ENCODE results near the gene MYRF. TPM values are rescaled to one million over a fixed set of nuclear protein-coding genes. Genes with fewer than 3 reads are reported as not detected.

The MYRF gene
- total and polyA plus RNA-seq, 2 of the 4 experiments (the other 2 are of a cell fraction) = 1.6 to 10.7 TPM

- in situ Hi-C loops (cut with MboI; ENCODE audit: low sequenced_read_pairs) = no loop called here
- POLR2A ChIA-PET (ENCODE audit: unreplicated experiment) = no interaction called here
- ATAC-seq (ENCODE audit: low read depth) = no peak
Observed at GRCh38 chr11:61782841-61783240, 30.4 kb downstream of the MYRF start.

More at GRCh38 chr11:61782841-61783240, 30.4 kb downstream of the MYRF start:
- Histone ChIP-seq H3K79me1 (ENCODE audit: low read depth in 1 of 2, low read length in 2 of 2) (peaks cover 0 to under 1% of the 10 kb centered on the region in 2 experiments; a peak in 1 of 4 replicates), H4K91ac (ENCODE audit: insufficient read depth, low read depth, low read length) (no peak overlapping the region), H3K18ac (ENCODE audit: low read depth, low read length) (no peak overlapping the region), H3K14ac (replicated peaks; ENCODE audit: low read depth, low read length) (no peak overlapping the region), H2BK120ac (ENCODE audit: low read depth, low read length) (no peak overlapping the region), H3K36me3 (ENCODE audit: control insufficient read depth, insufficient read depth, low read length) (peaks cover 40% of the 10 kb centered on the region), H4K5ac (ENCODE audit: low read depth, low read length) (no peak overlapping the region), H3K27me3 (ENCODE audit: control insufficient read depth, insufficient read depth, low read length) (no peaks in the 10 kb centered on the region), H2BK15ac (ENCODE audit: low read depth, low read length) (no peak overlapping the region), H2AFZ (replicated peaks; ENCODE audit: low read length, poor library complexity) (no peak overlapping the region), H3K4me1 (ENCODE audit: control insufficient read depth, insufficient read depth, low read length) (peaks cover 3% of the 10 kb centered on the region; the same call in 1 of the 2 replicates), H4K20me1 (ENCODE audit: insufficient read depth, low read length) (peaks cover 6% of the 10 kb centered on the region; the same call in 1 of the 2 replicates), H2BK5ac (ENCODE audit: low read depth, low read length, poor library complexity, severe bottlenecking) (no peak overlapping the region), H3K56ac (ENCODE audit: extremely low read depth, insufficient read depth, low read length) (no peak overlapping the region), H3K4me2 (ENCODE audit: low read depth, low read length) (no peak overlapping the region), H3K4ac (ENCODE audit: low read depth, low read length) (no peak overlapping the region), H3K23ac (ENCODE audit: low read depth, low read length) (no peak overlapping the region), H3K9me3 (ENCODE audit: control insufficient read depth, insufficient read depth, low read length) (no peaks in the 10 kb centered on the region), H2AK9ac (replicated peaks; ENCODE audit: low read depth, low read length, poor library complexity) (no peak overlapping the region), H3K27ac (ENCODE audit: insufficient read depth, low read length) (no peak overlapping the region), H3K9me1 (ENCODE audit: insufficient read depth, low read length) (no peaks in the 10 kb centered on the region; the same call in 1 of the 2 replicates), H3K9ac (ENCODE audit: low read depth, low read length) (no peak overlapping the region), H3K4me3 (ENCODE audit: insufficient read depth, low read depth, low read length) (no peak overlapping the region), H2BK20ac (ENCODE audit: low read depth, low read length) (no peak overlapping the region), H2AK5ac (ENCODE audit: low read depth, low read length) (no peak overlapping the region), H4K8ac (ENCODE audit: low read depth in 2 of 2, low read length in 2 of 2) (no peak overlapping the region)
- intact Hi-C loops (cut with micrococcal nuclease) = no loop called here
- WGBS, 2 experiments (ENCODE audit: extremely low coverage in 2 of 2, insufficient read length in 1 of 2) = 93% methylated on average over 5 of the region's 11 CpGs; no CpG with 5 or more reads in 1 of the 2 experiments
- BruUV-seq (replicated peaks) = no TSS peak
- TF ChIP-seq RCOR1 (IDR thresholded peaks at IDR 0.05; ENCODE audit: insufficient replicate concordance, low read length) (no peak), MAFK (IDR thresholded peaks at IDR 0.05; ENCODE audit: low read depth, low read length) (no peak), FOS (IDR thresholded peaks at IDR 0.05; ENCODE audit: low read depth, low read length) (no peak), POLR2A (IDR thresholded peaks at IDR 0.05; ENCODE audit: low read depth, low read length) (no peak), ELK1 (IDR thresholded peaks at IDR 0.05; ENCODE audit: borderline replicate concordance, low read depth, low read length) (no peak), SMC3 (IDR thresholded peaks at IDR 0.05; ENCODE audit: low read depth, low read length) (no peak), NFE2L2 (IDR thresholded peaks at IDR 0.05; ENCODE audit: low read depth, low read length) (no peak), CEBPB (IDR thresholded peaks at IDR 0.05; ENCODE audit: low read depth, low read length) (no peak), CTCF (conservative IDR thresholded peaks at IDR 0.05; ENCODE audit: low read depth, low read length) (no peak), MAZ (IDR thresholded peaks at IDR 0.05; ENCODE audit: borderline replicate concordance, low read depth, low read length) (no peak), USF2 (IDR thresholded peaks at IDR 0.05; ENCODE audit: low read depth, low read length) (no peak), CHD1 (IDR thresholded peaks at IDR 0.05; ENCODE audit: low read depth, low read length) (no peak), BHLHE40 (IDR thresholded peaks at IDR 0.05; ENCODE audit: low read depth, low read length) (no peak), RAD21 (IDR thresholded peaks at IDR 0.05; ENCODE audit: low read length) (no peak), RFX5 (IDR thresholded peaks at IDR 0.05; ENCODE audit: low read depth, low read length) (no peak), MXI1 (IDR thresholded peaks at IDR 0.05; ENCODE audit: borderline replicate concordance, low read depth, low read length) (no peak)
- no peak for DNase-seq
- dilution Hi-C loops (cut with HindIII; ENCODE audit: low sequenced_read_pairs, unreplicated experiment) = no loop called here
- CTCF ChIA-PET = interaction anchor here (1.2 kb wide), 1 partner anchor 15 kb away, joined by 5 read pairs; no protein-coding TSS in a partner anchor
